Mucosa of descending colon (tissue), 3 donors: ENCODE results near the gene KLF11. TPM values are rescaled to one million over a fixed set of nuclear protein-coding genes. Genes with fewer than 3 reads are reported as not detected.

ENCODE experiments used
- ATAC-seq: fragments of 200-7000 bp; cut with Tn5 transposase; one replicate; pipeline ENCODE4 v1.9.1; 2020; ENCODE audit warnings: mild to moderate bottlenecking, moderate library complexity
- DNase-seq, 3 donors: peaks; one replicate each; pipeline ENCODE4 v3.0.0-alpha.2; 2020
- H3K36me3 ChIP-seq: fragments of 200-600 bp; one replicate; pipeline ENCODE4 v1.8.0; 2021; ENCODE audit warnings: low read depth, mild to moderate bottlenecking
- H3K4me1 ChIP-seq: fragments of 200-600 bp; one replicate; pipeline ENCODE4 v1.8.0; 2021; ENCODE audit warnings: low read depth, mild to moderate bottlenecking
- H3K4me3 ChIP-seq: fragments of 200-600 bp; one replicate; pipeline ENCODE4 v1.8.0; 2021; ENCODE audit warnings: mild to moderate bottlenecking
- H3K9me3 ChIP-seq: fragments of 200-600 bp; one replicate; pipeline ENCODE4 v1.8.0; 2021; ENCODE audit warnings: mild to moderate bottlenecking
- CTCF ChIP-seq: fragments of 200-600 bp; IDR thresholded peaks from one replicate; pipeline ENCODE4 v1.8.0; 2022; ENCODE audit warnings: antibody characterized with exemption, mild to moderate bottlenecking
- intact Hi-C, 2 donors: fragments of 100-400 bp; cut with DNase I in 1 of 2; cut with micrococcal nuclease in 1 of 2; formaldehyde crosslinking; loops; one replicate each; pipeline versions ENCODE4 v1.11.0 to v1.11.1; 2022; cut with DNase I, micrococcal nuclease
- total RNA-seq, 3 donors: library from RNA; stranded (reverse); fragmentation: NEBNext Ultra II Directional in 2 of 3; extraction: Animal tissue kit (Norgen Biotek cat#: 25700) in 2 of 3; gene quantifications; one replicate each; pipeline versions ENCODE4 v1.2.1 to v1.2.4, GENCODE V29; 2021 to 2023
- donor health status: DM: no; HTN: no; CAD: no; lungs with moderate emphysema.
- donor health status: DM: no; HTN: no; CAD: no.
- donor health status: DM: no; HTN: yes; CAD: no.

Gene KLF11
- total RNA-seq, 3 donors from 2014 or later = 5.9 to 34.7 (median 11.9) TPM

- no peaks in the 10 kb centered on the region for H3K9me3 ChIP-seq
- ATAC-seq (no peak), DNase-seq (peak in 1 of 3 donors; percentile 11)
- no peaks in the 10 kb centered on the region for H3K36me3 ChIP-seq
- H3K4me3 ChIP-seq = no peak overlapping the region
- intact Hi-C loops = no loop called here
- H3K4me1 ChIP-seq = no peaks in the 10 kb centered on the region
- no peak for TF ChIP-seq CTCF
These were observed 39.9 kb upstream of the KLF11 start for GRCh38 chr2:10003206-10004125.

GRCh38 chr2:10004401-10004800, 38.9 kb upstream of the KLF11 start:
- Histone ChIP-seq H3K9me3 (no peaks in the 10 kb centered on the region), H3K4me3 (no peak overlapping the region), H3K4me1 (peaks cover 2% of the 10 kb centered on the region), H3K36me3 (no peaks in the 10 kb centered on the region)
- ATAC-seq (no peak), DNase-seq (peak in 1 of 3 donors; percentile 10)
- no peak for TF ChIP-seq CTCF
- intact Hi-C loops = no loop called here

GRCh38 chr2:10004836-10005235, 38.5 kb upstream of the KLF11 start:
- no peaks in the 10 kb centered on the region for H3K36me3 ChIP-seq
- peaks cover 2% of the 10 kb centered on the region for H3K4me1 ChIP-seq
- H3K4me3 ChIP-seq = no peak overlapping the region
- intact Hi-C loops = no loop called here
- TF ChIP-seq CTCF = no peak
- ATAC-seq (no peak), DNase-seq (no peak)
- no peaks in the 10 kb centered on the region for H3K9me3 ChIP-seq

GRCh38 chr2:10005461-10006235, 37.7 kb upstream of the KLF11 start:
- intact Hi-C loops = no loop called here
- ATAC-seq = no peak
- TF ChIP-seq CTCF = no peak
- Histone ChIP-seq H3K9me3 (no peaks in the 10 kb centered on the region), H3K36me3 (no peaks in the 10 kb centered on the region), H3K4me3 (no peak overlapping the region), H3K4me1 (peaks cover 2% of the 10 kb centered on the region)
- peak in 1 of 3 donors; percentile 18 for DNase-seq

GRCh38 chr2:10006236-10007161, 36.9 kb upstream of the KLF11 start:
- Histone ChIP-seq H3K36me3 (no peaks in the 10 kb centered on the region), H3K4me1 (peaks cover 2% of the 10 kb centered on the region), H3K4me3 (no peak overlapping the region), H3K9me3 (no peaks in the 10 kb centered on the region)
- intact Hi-C loops = no loop called here
- TF ChIP-seq CTCF = no peak
- DNase-seq (peak in 1 of 3 donors; percentile 47), ATAC-seq (peak; percentile 67)
